ENCODE results near the gene SNRNP200.

The SNRNP200 gene

DNA sequence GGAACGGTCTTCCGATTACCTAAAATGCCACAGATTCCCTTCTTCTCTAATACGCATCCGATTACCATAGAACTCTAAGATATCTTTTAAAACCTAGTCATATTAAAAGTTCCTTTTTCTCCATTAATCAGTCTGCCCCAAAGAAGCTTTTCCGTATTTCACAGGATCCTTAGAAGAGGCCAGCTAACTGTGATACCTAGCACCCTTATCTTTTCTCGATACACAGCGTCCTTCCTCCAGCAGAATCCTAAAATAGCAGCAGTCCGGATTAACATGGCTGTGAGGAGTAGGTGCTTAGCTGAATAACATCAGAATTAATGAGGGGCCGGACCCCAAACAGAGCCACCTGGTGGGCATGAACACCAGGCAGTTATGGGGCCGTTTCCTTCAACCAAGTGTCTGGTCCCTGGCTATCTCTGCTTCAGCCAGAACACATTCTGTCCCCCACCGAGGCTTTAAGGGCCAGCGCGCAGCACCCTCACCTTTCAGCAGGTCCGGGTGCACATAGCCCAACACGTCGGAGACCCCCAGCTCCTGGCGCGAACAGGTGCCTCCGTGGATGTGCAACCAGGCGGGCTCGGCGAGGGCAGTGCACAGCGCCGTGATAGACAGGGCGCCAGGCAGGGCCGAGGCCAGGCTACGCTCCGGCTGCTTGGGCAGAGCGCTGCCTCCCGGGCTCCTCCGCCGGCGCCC is 40.5 kb downstream of the SNRNP200 start:
- H3K36me3 ChIP-seq (ENCODE audit: control insufficient read depth in 1 of 2, insufficient read depth in 2 of 2, low read length in 2 of 2), result peaks cover 19 to 30% of the 10 kb centered on the region in 2 experiments
- H3K79me2 ChIP-seq (ENCODE audit: control insufficient read depth, insufficient read depth, low read length, poor library complexity), result peaks cover 5% of the 10 kb centered on the region
- DNase-seq, result no peak
- no peak overlapping the region for H2BK12ac ChIP-seq (ENCODE audit: low read length)
- H3K23ac ChIP-seq (ENCODE audit: low read length), result peak overlapping the region; percentile 52
- no peak overlapping the region for H4K8ac ChIP-seq (ENCODE audit: low read depth, low read length)
- H3K27me3 ChIP-seq (ENCODE audit: insufficient read depth, low read length), result no peaks in the 10 kb centered on the region
- no peaks in the 10 kb centered on the region for H3K9me3 ChIP-seq (ENCODE audit: insufficient read depth, low read depth, low read length)
- no peak overlapping the region for H3K27ac ChIP-seq (ENCODE audit: low read depth, low read length)
- H3K18ac ChIP-seq (ENCODE audit: low read length), result no peak overlapping the region
- peak overlapping the region; percentile 63 for H3K4ac ChIP-seq (ENCODE audit: low read depth, low read length)
- WGBS (ENCODE audit: extremely low coverage, insufficient coverage, insufficient read length), result 100% methylated on average over 2 of the region's 33 CpGs
- H3K4me3 ChIP-seq (ENCODE audit: low read depth, low read length), result peak overlapping the region; percentile 87
- H3K79me1 ChIP-seq (ENCODE audit: low read length), result peaks cover 6% of the 10 kb centered on the region
- no peak overlapping the region for H2AK5ac ChIP-seq (ENCODE audit: low read length)
- no peak overlapping the region for H2BK5ac ChIP-seq (ENCODE audit: low read depth, low read length, poor library complexity)
- H4K12ac ChIP-seq (ENCODE audit: low read depth, low read length), result no peak overlapping the region
- no peak overlapping the region for H2BK120ac ChIP-seq (ENCODE audit: insufficient read depth, low read length, poor library complexity)
- H3K4me1 ChIP-seq (ENCODE audit: control insufficient read depth in 1 of 2, insufficient read depth in 2 of 2, low read length in 2 of 2), result peaks cover 14 to 16% of the 10 kb centered on the region in 2 experiments
- H3K4me2 ChIP-seq (ENCODE audit: low read length), result peak overlapping the region; percentile 97
- no peak overlapping the region for H3K14ac ChIP-seq (ENCODE audit: low read length)
- peak overlapping the region; percentile 78 for H3K9ac ChIP-seq (ENCODE audit: low read length)
- no peak overlapping the region for H2AFZ ChIP-seq (ENCODE audit: insufficient read depth, low read length, poor library complexity)
- H4K91ac ChIP-seq (ENCODE audit: low read depth, low read length), result no peak overlapping the region

DNA sequence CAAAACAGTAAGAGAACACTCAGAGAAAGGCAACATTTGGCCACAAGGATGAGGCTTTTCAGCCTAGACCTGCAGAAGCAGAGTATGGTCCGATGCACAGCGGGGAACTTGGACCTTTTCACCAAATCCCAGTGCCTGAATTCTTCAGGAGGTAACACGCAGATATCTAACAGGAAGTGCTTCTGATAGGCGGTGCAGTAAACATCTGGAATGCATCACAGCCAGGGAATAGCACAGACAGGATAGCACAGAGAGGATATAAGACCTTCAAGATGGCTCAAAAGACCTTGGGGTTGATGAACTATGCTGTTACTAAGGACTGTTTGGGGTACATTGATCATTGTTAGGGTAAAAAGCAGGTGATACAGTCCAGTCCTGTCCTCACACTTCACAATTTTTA is 41.3 kb downstream of the SNRNP200 start:
- no peak overlapping the region for H2BK12ac ChIP-seq (ENCODE audit: low read length)
- peaks cover 6% of the 10 kb centered on the region for H3K79me1 ChIP-seq (ENCODE audit: low read length)
- no peak overlapping the region for H4K91ac ChIP-seq (ENCODE audit: low read depth, low read length)
- H3K14ac ChIP-seq (ENCODE audit: low read length), result no peak overlapping the region
- H3K4me1 ChIP-seq (ENCODE audit: control insufficient read depth in 1 of 2, insufficient read depth in 2 of 2, low read length in 2 of 2), result peaks cover 14 to 16% of the 10 kb centered on the region in 2 experiments
- no peak overlapping the region for H3K23ac ChIP-seq (ENCODE audit: low read length)
- no peaks in the 10 kb centered on the region for H3K27me3 ChIP-seq (ENCODE audit: insufficient read depth, low read length)
- no peak overlapping the region for H4K12ac ChIP-seq (ENCODE audit: low read depth, low read length)
- H3K9me3 ChIP-seq (ENCODE audit: insufficient read depth, low read depth, low read length), result no peaks in the 10 kb centered on the region
- no peak overlapping the region for H3K18ac ChIP-seq (ENCODE audit: low read length)
- H3K27ac ChIP-seq (ENCODE audit: low read depth, low read length), result no peak overlapping the region
- no CpG with 5 or more reads among the region's 4 CpGs for WGBS (ENCODE audit: extremely low coverage, insufficient coverage, insufficient read length)
- no peak overlapping the region for H3K4me3 ChIP-seq (ENCODE audit: low read depth, low read length)
- H3K4ac ChIP-seq (ENCODE audit: low read depth, low read length), result peak overlapping the region; percentile 49
- H2AFZ ChIP-seq (ENCODE audit: insufficient read depth, low read length, poor library complexity), result no peak overlapping the region
- H3K79me2 ChIP-seq (ENCODE audit: control insufficient read depth, insufficient read depth, low read length, poor library complexity), result peaks cover 5% of the 10 kb centered on the region
- peak overlapping the region; percentile 13 for H3K4me2 ChIP-seq (ENCODE audit: low read length)
- H4K8ac ChIP-seq (ENCODE audit: low read depth, low read length), result no peak overlapping the region
- peak overlapping the region; percentile 3 for H3K9ac ChIP-seq (ENCODE audit: low read length)
- no peak for DNase-seq
- H2BK120ac ChIP-seq (ENCODE audit: insufficient read depth, low read length, poor library complexity), result no peak overlapping the region
- no peak overlapping the region for H2AK5ac ChIP-seq (ENCODE audit: low read length)
- H3K36me3 ChIP-seq (ENCODE audit: control insufficient read depth in 1 of 2, insufficient read depth in 2 of 2, low read length in 2 of 2), result peaks cover 20 to 33% of the 10 kb centered on the region in 2 experiments
- H2BK5ac ChIP-seq (ENCODE audit: low read depth, low read length, poor library complexity), result no peak overlapping the region

DNA sequence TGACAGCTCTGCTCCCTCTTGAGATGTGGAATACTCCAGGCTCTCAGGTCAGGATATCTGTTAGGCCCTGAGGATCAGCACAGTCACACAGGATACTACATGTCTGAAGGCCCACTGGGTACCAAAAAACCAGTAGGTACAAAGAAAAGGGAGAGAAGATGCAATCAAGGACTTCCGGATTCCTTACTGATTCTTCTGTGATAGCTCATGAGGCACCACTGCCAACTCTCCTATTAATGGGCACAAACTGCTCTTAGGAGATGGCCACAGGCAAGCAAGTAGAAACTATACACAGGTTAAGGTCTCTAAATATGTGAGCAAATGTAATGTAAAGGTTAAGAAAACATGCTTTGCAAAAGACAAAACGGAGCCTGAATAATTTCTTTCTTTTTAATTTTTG is 43.0 kb downstream of the SNRNP200 start:
- no peak for DNase-seq

DNA sequence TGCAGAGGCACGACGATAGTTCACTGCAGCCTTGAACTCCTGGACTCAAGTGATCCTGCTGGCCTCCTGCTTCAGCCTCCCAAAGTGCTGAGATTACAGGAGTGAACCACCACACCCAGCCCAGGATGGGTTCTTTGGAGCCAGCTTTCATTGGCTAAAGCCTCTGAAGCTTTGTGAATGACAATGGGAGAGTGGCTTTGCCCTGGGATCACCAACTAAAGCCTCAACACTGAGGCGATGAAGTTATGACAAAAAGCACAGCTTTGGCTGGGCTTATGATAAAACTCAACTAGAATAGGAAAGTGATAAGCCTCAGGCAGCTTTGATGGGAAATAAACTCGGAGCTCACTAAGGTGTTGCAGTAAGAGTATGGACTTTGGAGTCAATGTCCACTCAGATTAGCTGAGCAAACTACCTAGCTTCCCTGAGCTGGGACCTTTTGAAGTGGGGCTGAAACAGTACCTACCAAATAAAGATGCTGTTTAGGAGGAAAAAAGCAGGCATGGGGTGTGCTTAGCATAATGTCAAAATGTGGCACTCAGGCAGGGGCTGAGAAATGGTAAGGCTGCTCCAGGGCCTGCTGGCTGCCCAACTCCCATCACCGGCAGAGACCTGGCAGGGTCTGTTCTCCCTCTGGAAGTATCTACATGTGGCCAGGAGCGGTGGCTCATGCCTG is 43.9 kb downstream of the SNRNP200 start:
- peaks cover 6% of the 10 kb centered on the region for H3K79me1 ChIP-seq (ENCODE audit: low read length)
- H3K36me3 ChIP-seq (ENCODE audit: control insufficient read depth in 1 of 2, insufficient read depth in 2 of 2, low read length in 2 of 2), result peaks cover 13 to 25% of the 10 kb centered on the region in 2 experiments
- H2AK5ac ChIP-seq (ENCODE audit: low read length), result no peak overlapping the region
- H3K79me2 ChIP-seq (ENCODE audit: control insufficient read depth, insufficient read depth, low read length, poor library complexity), result peaks cover 5% of the 10 kb centered on the region
- H3K27ac ChIP-seq (ENCODE audit: low read depth, low read length), result no peak overlapping the region
- DNase-seq, result no peak
- peaks cover 14% of the 10 kb centered on the region in 2 experiments for H3K4me1 ChIP-seq (ENCODE audit: control insufficient read depth in 1 of 2, insufficient read depth in 2 of 2, low read length in 2 of 2)
- H3K9me3 ChIP-seq (ENCODE audit: insufficient read depth, low read depth, low read length), result peaks cover 2% of the 10 kb centered on the region
- no peak overlapping the region for H3K4me2 ChIP-seq (ENCODE audit: low read length)
- no peak overlapping the region for H3K9ac ChIP-seq (ENCODE audit: low read length)
- H2AFZ ChIP-seq (ENCODE audit: insufficient read depth, low read length, poor library complexity), result no peak overlapping the region
- H4K91ac ChIP-seq (ENCODE audit: low read depth, low read length), result no peak overlapping the region
- H3K18ac ChIP-seq (ENCODE audit: low read length), result no peak overlapping the region
- WGBS (ENCODE audit: extremely low coverage, insufficient coverage, insufficient read length), result no CpG with 5 or more reads among the region's 6 CpGs
- H3K27me3 ChIP-seq (ENCODE audit: insufficient read depth, low read length), result no peaks in the 10 kb centered on the region
- no peak overlapping the region for H4K12ac ChIP-seq (ENCODE audit: low read depth, low read length)
- no peak overlapping the region for H3K4ac ChIP-seq (ENCODE audit: low read depth, low read length)
- H3K14ac ChIP-seq (ENCODE audit: low read length), result no peak overlapping the region
- H4K8ac ChIP-seq (ENCODE audit: low read depth, low read length), result no peak overlapping the region
- no peak overlapping the region for H3K23ac ChIP-seq (ENCODE audit: low read length)
- H2BK120ac ChIP-seq (ENCODE audit: insufficient read depth, low read length, poor library complexity), result no peak overlapping the region
- no peak overlapping the region for H2BK5ac ChIP-seq (ENCODE audit: low read depth, low read length, poor library complexity)
- no peak overlapping the region for H2BK12ac ChIP-seq (ENCODE audit: low read length)
- H3K4me3 ChIP-seq (ENCODE audit: low read depth, low read length), result no peak overlapping the region

More for the DNA sequence above, 43.0 kb downstream of the SNRNP200 start:
- H3K9ac ChIP-seq (ENCODE audit: low read length), result no peak overlapping the region
- peaks cover 14 to 16% of the 10 kb centered on the region in 2 experiments for H3K4me1 ChIP-seq (ENCODE audit: control insufficient read depth in 1 of 2, insufficient read depth in 2 of 2, low read length in 2 of 2)
- H3K4me2 ChIP-seq (ENCODE audit: low read length), result no peak overlapping the region
- H3K27ac ChIP-seq (ENCODE audit: low read depth, low read length), result no peak overlapping the region
- no peak overlapping the region for H2BK120ac ChIP-seq (ENCODE audit: insufficient read depth, low read length, poor library complexity)
- H4K8ac ChIP-seq (ENCODE audit: low read depth, low read length), result no peak overlapping the region
- H3K79me2 ChIP-seq (ENCODE audit: control insufficient read depth, insufficient read depth, low read length, poor library complexity), result peaks cover 5% of the 10 kb centered on the region
- H3K14ac ChIP-seq (ENCODE audit: low read length), result no peak overlapping the region
- no peak overlapping the region for H4K91ac ChIP-seq (ENCODE audit: low read depth, low read length)
- no peaks in the 10 kb centered on the region for H3K27me3 ChIP-seq (ENCODE audit: insufficient read depth, low read length)
- H2BK5ac ChIP-seq (ENCODE audit: low read depth, low read length, poor library complexity), result no peak overlapping the region
- WGBS (ENCODE audit: extremely low coverage, insufficient coverage, insufficient read length), result no CpG with 5 or more reads among the region's 2 CpGs
- no peak overlapping the region for H2BK12ac ChIP-seq (ENCODE audit: low read length)
- H2AFZ ChIP-seq (ENCODE audit: insufficient read depth, low read length, poor library complexity), result no peak overlapping the region
- H4K12ac ChIP-seq (ENCODE audit: low read depth, low read length), result no peak overlapping the region
- no peak overlapping the region for H3K4me3 ChIP-seq (ENCODE audit: low read depth, low read length)
- H3K23ac ChIP-seq (ENCODE audit: low read length), result no peak overlapping the region
- H3K4ac ChIP-seq (ENCODE audit: low read depth, low read length), result no peak overlapping the region
- H3K18ac ChIP-seq (ENCODE audit: low read length), result no peak overlapping the region
- H3K79me1 ChIP-seq (ENCODE audit: low read length), result peaks cover 6% of the 10 kb centered on the region
- peaks cover 2% of the 10 kb centered on the region for H3K9me3 ChIP-seq (ENCODE audit: insufficient read depth, low read depth, low read length)
- peaks cover 13 to 27% of the 10 kb centered on the region in 2 experiments for H3K36me3 ChIP-seq (ENCODE audit: control insufficient read depth in 1 of 2, insufficient read depth in 2 of 2, low read length in 2 of 2)
- no peak overlapping the region for H2AK5ac ChIP-seq (ENCODE audit: low read length)
